CD4-positive, alpha-beta T cell (primary cell): Measurements from ENCODE around the gene GUCA1C. TPM values are rescaled to one million over a fixed set of nuclear protein-coding genes. Genes with fewer than 3 reads are reported as not detected.

ENCODE experiments used
- ATAC-seq: fragments of 200-7000 bp; cut with Tn5 transposase; one replicate; pipeline ENCODE4 v1.10.0; 2022; ENCODE audit warnings: mild to moderate bottlenecking; ENCODE audit not compliant: poor library complexity
- CTCF ChIA-PET: fragments of 350-600 bp; sonication (Branson Sonifier 250); formaldehyde crosslinking; loops from one replicate; lab custom pipeline; 2021; ENCODE audit warnings: antibody characterized with exemption, inconsistent platforms; lab: Charles Lee
- POLR2A ChIA-PET: fragments of 350-600 bp; sonication (Branson Sonifier 250); formaldehyde crosslinking; loops from one replicate; lab custom pipeline; 2021; ENCODE audit warnings: antibody characterized with exemption, inconsistent platforms; lab: Charles Lee
- DNase-seq, 14 experiments: peaks; one replicate each; pipeline ENCODE4 v3.0.0-alpha.2; 2013 to 2020; ENCODE audit warnings: mixed read lengths in 2 of 14
- H3K27ac ChIP-seq, 2 donors: one replicate each; pipeline versions ENCODE4 v1.5.1 to v1.7.0; 2013; ENCODE audit warnings: low read length in 2 of 2, low read depth in 1 of 2, mild to moderate bottlenecking in 1 of 2
- H3K27me3 ChIP-seq, 2 experiments: 1 replicate in 1 of 2; 2 replicates in 1 of 2; pipeline versions ENCODE4 v1.6.1 to v1.7.0; 2013; ENCODE audit warnings: low read length in 2 of 2, control low read depth in 1 of 2, mild to moderate bottlenecking in 1 of 2, moderate library complexity in 1 of 2; ENCODE audit not compliant: insufficient read depth in 2 of 2, control insufficient read depth in 1 of 2
- H3K36me3 ChIP-seq: one replicate; pipeline ENCODE4 v1.6.1; 2013; ENCODE audit warnings: low read length, control low read depth; ENCODE audit not compliant: insufficient read depth
- H3K4me1 ChIP-seq: one replicate; pipeline ENCODE4 v1.6.1; 2013; ENCODE audit warnings: low read length, control low read depth; ENCODE audit not compliant: insufficient read depth
- H3K4me3 ChIP-seq: one replicate; pipeline ENCODE4 v1.5.1; 2013; ENCODE audit warnings: mild to moderate bottlenecking, low read length, moderate library complexity
- H3K9me3 ChIP-seq, 2 experiments: 1 replicate in 1 of 2; 2 replicates in 1 of 2; pipeline versions ENCODE4 v1.6.1 to v1.7.0; 2013; ENCODE audit warnings: low read length in 2 of 2, mild to moderate bottlenecking in 2 of 2, control low read depth in 1 of 2, moderate library complexity in 1 of 2; ENCODE audit not compliant: control insufficient read depth in 1 of 2, insufficient read depth in 1 of 2
- H3K27ac Mint-ChIP-seq: one replicate; pipeline ENCODE4 v1.8.0; 2020; ENCODE audit warnings: mixed read lengths
- H3K27me3 Mint-ChIP-seq: one replicate; pipeline ENCODE4 v1.8.0; 2021; ENCODE audit warnings: mixed read lengths
- H3K36me3 Mint-ChIP-seq: one replicate; pipeline ENCODE4 v1.8.0; 2021; ENCODE audit warnings: low read depth, mixed read lengths
- H3K4me1 Mint-ChIP-seq: one replicate; pipeline ENCODE4 v1.8.0; 2021; ENCODE audit warnings: low read depth, mixed read lengths
- H3K4me3 Mint-ChIP-seq: one replicate; pipeline ENCODE4 v1.8.0; 2020; ENCODE audit warnings: mild to moderate bottlenecking, mixed read lengths
- H3K9me3 Mint-ChIP-seq: one replicate; pipeline ENCODE4 v1.8.0; 2020; ENCODE audit warnings: mixed read lengths
- CTCF ChIP-seq: fragments of 200-600 bp; IDR thresholded peaks from one replicate; pipeline ENCODE4 v1.8.0; 2022; ENCODE audit warnings: antibody characterized with exemption, mild to moderate bottlenecking
- intact Hi-C, 2 experiments: fragments of 100-400 bp; cut with DNase I in 1 of 2; cut with micrococcal nuclease in 1 of 2; formaldehyde crosslinking; loops; one replicate each; pipeline versions ENCODE4 v1.15.1 to v1.9.0; 2023 to 2025; cut with DNase I, micrococcal nuclease
- total RNA-seq, 174 experiments: library from RNA in 2 of 174; stranded (reverse) in 2 of 174; gene quantifications; one replicate each; pipeline ENCODE4 v1.2.3 and lab custom pipeline; 2021 to 2026

The GUCA1C gene
- total RNA-seq, 2 experiments from 2014 or later = not detected

DNA sequence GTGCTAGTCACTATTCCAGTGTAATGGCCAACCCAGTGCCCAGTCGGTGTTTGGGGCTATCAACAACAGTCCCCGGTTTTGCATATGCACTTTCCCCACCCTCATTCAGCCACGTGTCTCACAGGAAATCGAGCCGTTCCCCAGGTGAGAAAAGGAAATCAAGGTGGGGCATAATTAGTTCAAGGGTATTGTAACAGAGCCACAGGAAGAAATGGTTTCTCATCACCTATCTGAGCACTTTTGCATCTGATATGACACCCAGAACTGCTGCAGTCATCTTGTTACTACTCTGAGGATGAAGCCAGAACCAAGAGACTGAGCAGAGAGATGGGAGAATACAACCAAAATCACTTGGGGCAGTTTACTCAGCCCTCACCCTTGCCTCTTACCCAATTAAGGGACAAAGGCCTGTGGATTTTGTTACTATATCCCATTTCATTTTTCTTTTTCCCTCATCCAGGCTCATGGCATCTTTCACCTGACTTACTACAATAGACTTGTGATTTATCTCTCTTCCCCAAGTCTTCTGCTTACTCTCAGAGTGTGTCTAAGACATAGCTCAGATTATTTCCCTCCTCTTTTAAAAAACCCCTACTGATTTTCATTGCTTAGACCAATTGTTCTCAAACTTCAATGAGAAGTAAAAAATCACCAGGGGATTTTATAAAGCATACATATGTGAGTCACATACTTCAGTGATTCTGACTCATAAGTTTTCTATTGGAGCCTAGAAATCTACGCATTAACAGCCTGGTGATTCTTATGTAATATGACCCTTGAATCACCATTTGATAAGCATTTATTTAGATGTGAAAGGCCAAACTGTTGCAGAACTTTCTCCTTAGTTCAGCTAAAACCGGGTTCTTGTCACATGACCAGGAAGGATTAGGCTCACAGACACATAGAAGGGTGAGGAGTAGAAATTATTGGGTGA is 90.5 kb downstream of the GUCA1C start:
- H3K27me3 ChIP-seq = no peaks in the 10 kb centered on the region
- CTCF ChIA-PET = interaction anchor here (1.4 to 1.5 kb wide), 2 partner anchors 21 to 45 kb away, joined by 3 to 6 read pairs; no protein-coding TSS in a partner anchor
- TF ChIP-seq CTCF = no peak
- Mint-ChIP-seq H3K4me3 (peak overlapping the region; percentile 35), H3K27ac (peak overlapping the region; percentile 83), H3K4me1 (peaks cover 44% of the 10 kb centered on the region), H3K9me3 (peaks cover 6% of the 10 kb centered on the region), H3K36me3 (peaks cover 88% of the 10 kb centered on the region), H3K27me3 (no peaks in the 10 kb centered on the region)
- POLR2A ChIA-PET = interaction anchor here (0.6 to 2.5 kb wide), 4 partner anchors 24 to 38 kb away, joined by 3 to 8 read pairs (median 4); no protein-coding TSS in a partner anchor
- intact Hi-C loops = loop anchor here in 1 of 2 experiments (5.0 kb wide), 1 partner anchor 41 kb away; the partner anchor contains the start of gene TRAT1
- ATAC-seq (peak; percentile 68), DNase-seq (peak in 6 of 14 experiments; percentile 13 to 76 (median 45))
- H3K4me3 ChIP-seq = no peak overlapping the region
- peaks cover 42% of the 10 kb centered on the region for H3K36me3 ChIP-seq
- H3K4me1 ChIP-seq = peaks cover 18% of the 10 kb centered on the region
- H3K27ac ChIP-seq = peak overlapping the region; percentile 30 to 42
- peaks cover 0 to 10% of the 10 kb centered on the region in 2 experiments for H3K9me3 ChIP-seq

DNA sequence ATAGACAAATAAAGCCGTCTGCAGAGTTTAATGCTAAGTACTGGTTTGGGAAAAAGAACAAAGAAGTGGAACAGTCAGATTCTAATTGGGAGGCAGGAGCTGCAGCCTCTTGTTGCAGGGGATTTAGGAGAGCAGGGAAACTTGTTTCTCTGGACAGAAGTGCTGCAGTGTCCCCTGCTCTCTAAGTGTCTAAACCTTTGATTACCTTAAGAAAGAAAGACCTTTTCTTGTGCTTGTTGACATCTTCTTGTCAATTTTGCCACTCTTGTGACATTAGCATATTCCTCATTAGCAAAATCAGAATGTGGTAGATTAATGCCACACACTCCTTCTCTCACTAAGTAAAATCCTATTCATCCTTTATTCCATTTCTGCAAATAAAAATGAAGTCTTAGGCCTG is 92.3 kb downstream of the GUCA1C start:
- H3K36me3 Mint-ChIP-seq = peaks cover 93% of the 10 kb centered on the region
- H3K4me1 Mint-ChIP-seq = peaks cover 54% of the 10 kb centered on the region
- ATAC-seq (no peak), DNase-seq (no peak)
- POLR2A ChIA-PET = interaction anchor here (2.5 kb wide), 1 partner anchor 26 kb away, joined by 8 read pairs; no protein-coding TSS in a partner anchor
- peak overlapping the region; percentile 83 for H3K27ac Mint-ChIP-seq
- H3K9me3 Mint-ChIP-seq = peaks cover 6% of the 10 kb centered on the region
- no peak overlapping the region for H3K4me3 Mint-ChIP-seq
- H3K9me3 ChIP-seq = peaks cover 0 to 10% of the 10 kb centered on the region in 2 experiments
- no peak overlapping the region for H3K4me3 ChIP-seq
- H3K4me1 ChIP-seq = peaks cover 18% of the 10 kb centered on the region
- no peak for TF ChIP-seq CTCF
- no peaks in the 10 kb centered on the region for H3K27me3 ChIP-seq
- peak overlapping the region in 1 of 2 donors; percentile 3 for H3K27ac ChIP-seq
- CTCF ChIA-PET = interaction anchor here (1.5 kb wide), 1 partner anchor 43 kb away, joined by 6 read pairs; no protein-coding TSS in a partner anchor
- no peaks in the 10 kb centered on the region for H3K27me3 Mint-ChIP-seq
- H3K36me3 ChIP-seq = peaks cover 59% of the 10 kb centered on the region
- intact Hi-C loops = loop anchor here in 1 of 2 experiments (5.0 kb wide), 1 partner anchor 39 kb away; the partner anchor contains the start of gene TRAT1

Other genes with a start within 250 kb of the GUCA1C start
- gene RETNLB, start 196.5 kb downstream of the GUCA1C start, total RNA-seq = not detected
- 10 to 100 TPM; 82.6 to 88.8 TPM for gene TRAT1, start 131.1 kb downstream of the GUCA1C start, total RNA-seq
- gene MORC1, start 164.3 kb upstream of the GUCA1C start, total RNA-seq = not detected
- not detected for gene C3orf85, start 182.8 kb upstream of the GUCA1C start, total RNA-seq